HG02759 (cell line): ENCODE measurements around the gene AHDC1.
"Not testable (repeated sequence)": the region's sequence is repeated elsewhere in the genome, so short reads cannot be mapped to it uniquely, and the experiment has no call there.

Experiments used
- ATAC-seq: cut with Tn5 transposase; IDR thresholded peaks from one replicate; pipeline ENCODE4 v1.9.1; 2021; ENCODE audit warnings: mild to moderate bottlenecking, moderate library complexity; ENCODE audit not compliant: unreplicated experiment

The AHDC1 gene

GRCh38 chr1:27519331-27520258 lies 84.3 kb downstream of the AHDC1 start:
- no peak for ATAC-seq

GRCh38 chr1:27518808-27519207 lies 85.1 kb downstream of the AHDC1 start:
- ATAC-seq = no peak

GRCh38 chr1:27517907-27518718 lies 85.8 kb downstream of the AHDC1 start:
- ATAC-seq = no peak

GRCh38 chr1:27517301-27517700 lies 86.6 kb downstream of the AHDC1 start:
- no peak for ATAC-seq

- ATAC-seq = no peak
These were observed 88.3 kb downstream of the AHDC1 start for GRCh38 chr1:27515626-27516025.

DNA sequence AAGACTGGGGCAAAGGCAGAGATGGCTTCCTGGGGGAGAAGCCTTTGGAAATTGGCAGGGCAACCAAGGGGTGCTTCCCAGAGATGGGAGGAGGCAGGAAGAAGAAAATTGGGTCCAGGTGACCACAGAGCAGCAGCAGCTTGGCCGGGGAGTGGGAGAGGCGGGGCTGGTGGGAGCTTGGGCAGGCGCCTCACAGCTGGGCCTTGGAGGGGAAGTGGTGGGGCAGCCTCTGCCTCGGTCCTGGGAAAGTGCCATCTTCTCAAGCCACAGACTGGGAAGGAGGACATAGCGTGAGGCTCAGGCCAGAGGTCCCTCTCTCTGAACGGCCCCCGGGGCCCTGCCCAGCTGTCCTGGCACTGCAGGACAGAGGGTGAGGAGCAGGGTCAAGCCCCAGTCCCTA lies 90.0 kb downstream of the AHDC1 start:
- no peak for ATAC-seq

DNA sequence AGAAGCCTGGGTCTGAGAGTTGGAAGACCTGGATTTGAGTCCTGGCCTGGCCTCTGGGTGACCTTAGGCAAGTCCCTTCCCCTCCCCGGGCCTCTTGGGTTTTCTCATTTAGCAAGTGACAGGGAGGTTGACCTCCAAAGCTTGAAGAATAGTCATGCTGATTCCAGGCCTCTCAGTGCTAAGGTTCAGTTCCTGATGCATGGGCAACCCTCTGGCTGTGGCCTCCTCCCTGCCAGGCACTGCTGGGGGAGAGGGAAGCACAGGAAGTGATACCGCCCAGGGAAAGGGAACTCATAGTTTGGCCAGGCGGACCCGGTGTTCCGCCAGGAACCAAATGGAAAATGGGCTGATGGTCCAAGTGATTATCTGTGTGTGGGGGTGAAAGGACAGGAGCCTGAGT lies 90.4 kb downstream of the AHDC1 start:
- no peak for ATAC-seq

DNA sequence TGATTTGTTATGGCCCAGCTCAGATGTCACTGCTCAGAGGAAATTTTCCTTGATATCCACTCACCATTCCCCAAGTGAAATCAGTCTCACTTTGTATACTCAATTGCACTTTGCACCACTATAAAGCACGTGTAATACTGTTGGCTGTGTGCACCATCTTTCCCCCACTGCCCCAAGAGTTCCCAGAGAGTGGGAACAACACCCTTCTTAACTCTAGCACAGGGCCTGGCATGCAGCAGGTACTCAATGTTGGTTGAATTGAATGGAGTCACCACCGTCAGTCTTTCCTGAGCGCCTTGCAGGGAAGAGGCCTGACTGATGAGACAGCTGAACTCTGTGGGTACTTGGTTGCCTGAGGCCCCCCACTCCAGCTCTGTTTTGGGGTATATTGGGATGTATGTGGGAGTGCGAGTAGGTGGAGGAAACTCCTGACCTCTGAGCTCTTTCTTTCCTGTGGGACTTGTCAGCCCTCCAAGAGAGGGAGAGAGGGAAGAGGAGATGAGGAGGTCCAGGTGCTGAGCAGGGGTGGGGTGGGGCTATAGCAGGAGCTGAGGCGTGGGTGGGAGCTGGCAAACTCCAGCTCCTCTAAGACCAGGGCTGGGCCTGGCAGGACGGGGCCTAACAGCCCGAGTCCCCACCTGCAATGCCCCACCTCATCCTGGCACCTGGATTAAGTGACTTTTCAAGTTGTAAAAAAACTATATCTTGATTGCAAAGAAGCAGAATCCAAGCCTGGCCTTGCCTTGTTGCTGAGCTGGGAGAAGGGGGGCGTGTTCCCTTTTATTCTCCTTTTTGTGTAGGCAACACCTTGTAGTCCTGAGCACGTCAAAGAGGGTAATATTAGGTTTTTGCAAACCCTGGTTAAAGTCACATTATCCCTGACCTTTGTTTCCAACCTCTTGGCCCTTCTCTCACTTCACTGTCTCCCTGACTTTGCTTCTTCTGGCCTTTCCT lies 94.5 kb downstream of the AHDC1 start:
- no peak for ATAC-seq

DNA sequence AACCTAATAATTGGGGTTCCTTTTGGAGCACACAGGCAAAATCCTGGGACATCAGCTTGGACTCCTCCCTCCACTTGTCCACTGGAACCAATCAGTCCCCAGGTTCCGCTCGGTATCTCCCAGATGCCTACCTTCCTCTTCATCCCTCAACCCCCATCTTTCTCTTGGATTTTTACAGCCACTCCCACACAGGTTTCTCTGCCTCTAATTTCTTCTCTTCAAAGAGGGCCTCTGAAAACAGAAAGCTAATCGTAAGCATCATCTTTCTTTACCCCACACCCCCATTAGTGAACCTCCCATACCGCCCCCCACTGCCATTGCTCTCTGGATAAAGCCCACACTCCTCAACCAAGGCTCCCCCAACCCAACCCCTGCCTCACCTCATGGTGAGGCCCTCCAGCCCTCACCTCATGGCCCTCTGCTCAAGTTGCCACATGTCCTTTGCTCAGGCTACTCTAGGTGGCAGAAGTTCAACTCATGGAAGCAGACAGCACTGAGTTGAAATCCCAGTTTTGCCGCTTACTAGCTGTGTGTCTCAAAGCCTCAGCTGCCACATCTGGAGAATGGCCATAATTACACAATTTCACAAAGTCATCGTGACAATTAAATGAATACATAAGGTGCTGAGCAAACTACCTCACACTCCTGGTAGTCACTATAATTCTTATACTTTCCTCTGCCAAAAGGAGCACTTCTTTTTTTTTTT lies 95.8 kb downstream of the AHDC1 start:
- ATAC-seq = no peak

GRCh38 chr1:27506703-27507102 lies 97.2 kb downstream of the AHDC1 start:
- no peak for ATAC-seq

DNA sequence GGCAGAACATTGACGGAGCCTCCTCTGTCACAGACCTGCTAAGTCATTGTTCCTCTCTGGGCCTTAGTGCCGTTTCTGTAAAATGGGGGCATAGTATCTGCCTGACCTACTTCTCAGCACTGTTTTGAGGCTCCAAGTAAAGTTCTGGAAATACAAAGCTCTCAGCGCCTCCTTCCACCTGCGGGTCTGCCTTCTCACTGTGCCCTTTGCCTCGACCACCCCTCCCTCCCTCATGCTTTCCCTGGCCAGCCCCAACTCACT lies 98.6 kb downstream of the AHDC1 start:
- ATAC-seq = no peak

DNA sequence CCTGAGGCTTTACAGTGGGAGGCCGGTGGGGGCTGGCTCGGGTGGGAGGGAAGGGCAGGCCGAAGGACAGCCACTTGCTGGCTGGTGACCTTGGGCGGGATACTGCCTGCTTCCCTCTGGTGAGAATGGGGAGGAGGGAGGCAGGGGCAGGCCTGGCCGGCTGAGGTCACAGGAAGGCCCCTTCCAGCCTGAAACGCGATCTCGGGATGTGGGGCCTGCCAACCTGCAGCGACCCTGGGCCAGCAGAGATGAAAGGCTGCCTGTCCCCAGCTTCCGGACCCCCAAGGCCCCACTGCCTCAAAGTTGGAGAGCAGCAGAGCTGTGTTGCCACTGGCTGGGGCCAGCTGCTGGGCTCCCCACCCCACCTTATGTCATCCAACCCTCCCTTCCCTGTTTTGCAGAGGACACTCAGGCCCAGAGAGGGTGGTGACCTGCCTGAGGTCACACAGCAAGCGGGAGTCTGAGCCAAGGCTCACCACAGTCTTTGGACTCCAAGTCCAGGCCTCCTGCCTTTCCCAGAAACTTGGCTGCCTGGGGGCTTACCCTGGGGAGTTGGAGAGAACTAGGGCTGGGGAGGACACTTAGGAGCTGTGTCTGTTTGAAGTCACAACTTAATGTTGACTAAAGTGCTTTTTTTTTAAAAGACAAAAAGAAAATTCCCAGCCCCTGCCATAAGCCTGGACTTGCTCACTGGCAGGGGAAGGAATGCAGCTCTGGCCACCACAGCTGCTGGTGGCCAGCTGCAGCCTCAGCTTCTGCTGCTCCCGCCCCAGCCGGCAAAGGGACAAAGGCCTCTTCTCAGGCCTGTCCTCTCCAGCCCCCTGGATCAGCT lies 99.1 kb downstream of the AHDC1 start:
- no peak for ATAC-seq

GRCh38 chr1:27503844-27504587 lies 99.9 kb downstream of the AHDC1 start:
- ATAC-seq = no peak

- ATAC-seq = no peak
These were observed 100.9 kb downstream of the AHDC1 start for GRCh38 chr1:27503033-27503432.

DNA sequence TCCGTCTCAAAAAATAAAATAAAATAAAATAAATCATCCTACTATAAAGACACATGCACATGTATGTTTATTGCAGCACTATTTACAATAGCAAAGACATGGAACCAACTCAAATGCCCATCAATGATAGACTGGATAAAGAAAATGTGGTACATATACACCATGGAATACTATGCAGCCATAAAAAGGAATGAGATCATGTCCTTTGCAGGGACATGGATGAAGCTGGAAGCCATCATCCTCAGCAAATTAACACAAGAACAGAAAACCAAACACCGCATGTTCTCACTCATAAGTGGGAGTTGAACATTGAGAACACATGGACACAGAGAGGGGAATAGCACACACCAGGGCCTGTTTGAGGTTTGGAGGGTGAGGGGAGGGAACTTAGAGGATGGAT lies 102.8 kb downstream of the AHDC1 start:
- not testable (repeated sequence) for ATAC-seq

GRCh38 chr1:27499142-27499541 lies 104.8 kb downstream of the AHDC1 start:
- no peak for ATAC-seq

GRCh38 chr1:27496604-27497155 lies 107.3 kb downstream of the AHDC1 start:
- ATAC-seq = no peak

DNA sequence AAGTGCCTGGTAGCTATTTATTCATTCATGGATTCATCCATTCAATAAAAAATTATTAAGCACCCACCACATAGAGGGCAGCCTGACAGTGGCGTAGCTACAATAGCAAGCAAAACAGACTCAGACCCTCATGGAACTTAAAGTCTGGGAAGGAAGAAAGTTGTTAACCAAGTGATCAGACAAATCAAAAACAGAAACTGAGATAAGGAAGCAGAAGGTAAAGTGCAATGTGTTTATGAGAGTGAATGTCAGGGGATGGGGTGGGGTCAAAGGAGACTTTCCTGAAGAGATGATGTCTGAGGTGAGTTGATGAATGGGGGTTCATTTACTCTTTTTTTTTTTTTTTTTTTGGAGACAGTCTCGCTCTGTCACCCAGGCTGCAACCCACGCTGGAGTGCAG lies 111.1 kb downstream of the AHDC1 start:
- ATAC-seq = no peak
